HCT116 (cell line): Measurements from ENCODE around the gene EZH2.

Experiments
- EGR1 ChIP-seq: IDR thresholded peaks from 2 replicates; pipeline ENCODE4 v1.6.1; 2012; ENCODE audit warnings: low read depth
- ELF1 ChIP-seq: IDR thresholded peaks from 2 replicates; pipeline ENCODE4 v1.6.1; 2012; ENCODE audit warnings: low read depth, borderline replicate concordance
- EZH2 ChIP-seq: fragments of 200-600 bp; sonication (generic); IDR thresholded peaks from 2 replicates; pipeline ENCODE4 v1.6.1; 2017; ENCODE audit warnings: antibody characterized with exemption, mixed run types
- EZH2phosphoT487 ChIP-seq: fragments of 200-600 bp; IDR thresholded peaks from 2 replicates; pipeline ENCODE4 v1.6.1; 2018; ENCODE audit warnings: antibody characterized with exemption, borderline replicate concordance
- FOSL1 ChIP-seq: IDR thresholded peaks from 2 replicates; pipeline ENCODE4 v1.6.1; 2012; ENCODE audit warnings: low read depth
- POLR2A ChIP-seq: IDR thresholded peaks from 2 replicates; pipeline ENCODE4 v1.7.0; 2011; ENCODE audit warnings: borderline replicate concordance; ENCODE audit not compliant: insufficient read depth, insufficient read length; ENCODE audit errors: extremely low read depth
- POLR2AphosphoS5 ChIP-seq: IDR thresholded peaks from 2 replicates; pipeline ENCODE4 v1.6.1; 2011; ENCODE audit warnings: mild to moderate bottlenecking, low read depth, low read length, moderate library complexity
- RAD21 ChIP-seq: IDR thresholded peaks from 2 replicates; pipeline ENCODE4 v1.6.1; 2012; ENCODE audit warnings: low read depth, mild to moderate bottlenecking
- REST ChIP-seq: IDR thresholded peaks from 2 replicates; pipeline ENCODE4 v1.6.1; 2012; ENCODE audit warnings: low read depth
- SIN3A ChIP-seq: IDR thresholded peaks from 2 replicates; pipeline ENCODE4 v1.6.1; 2012; ENCODE audit warnings: low read depth
- YY1 ChIP-seq: IDR thresholded peaks from 2 replicates; pipeline ENCODE4 v1.6.1; 2011; ENCODE audit warnings: low read length, low read depth, moderate library complexity, mild to moderate bottlenecking; ENCODE audit not compliant: insufficient replicate concordance; ENCODE audit errors: extremely low read depth
- ZNF274 ChIP-seq: fragments of 200-500 bp; sonication (Bioruptor generic); IDR thresholded peaks from 2 replicates; pipeline ENCODE4 v1.6.1; 2014; ENCODE audit warnings: mild to moderate bottlenecking, low read depth, low read length, inconsistent platforms
- TF ChIP-seq, protein P1 (sequence below), 3 experiments: fragments of 200-600 bp in 1 of 3; sonication (generic) in 1 of 3; IDR thresholded peaks in 2 of 3; conservative IDR thresholded peaks in 1 of 3; 2 replicates each; pipeline ENCODE4 v1.5.1; 2012 to 2017; ENCODE audit warnings: low read depth in 2 of 3, low read length in 2 of 3, antibody characterized with exemption in 1 of 3, borderline replicate concordance in 1 of 3, control low read depth in 1 of 3, mild to moderate bottlenecking in 1 of 3, mixed read lengths in 1 of 3, mixed run types in 1 of 3, moderate library complexity in 1 of 3; ENCODE audit not compliant: insufficient read depth in 1 of 3
- TF ChIP-seq, protein P2 (sequence below): IDR thresholded peaks from 2 replicates; pipeline ENCODE4 v1.6.1; 2011; ENCODE audit warnings: mild to moderate bottlenecking, low read length, moderate library complexity; ENCODE audit not compliant: insufficient replicate concordance; ENCODE audit errors: extremely low read depth

DNA sequence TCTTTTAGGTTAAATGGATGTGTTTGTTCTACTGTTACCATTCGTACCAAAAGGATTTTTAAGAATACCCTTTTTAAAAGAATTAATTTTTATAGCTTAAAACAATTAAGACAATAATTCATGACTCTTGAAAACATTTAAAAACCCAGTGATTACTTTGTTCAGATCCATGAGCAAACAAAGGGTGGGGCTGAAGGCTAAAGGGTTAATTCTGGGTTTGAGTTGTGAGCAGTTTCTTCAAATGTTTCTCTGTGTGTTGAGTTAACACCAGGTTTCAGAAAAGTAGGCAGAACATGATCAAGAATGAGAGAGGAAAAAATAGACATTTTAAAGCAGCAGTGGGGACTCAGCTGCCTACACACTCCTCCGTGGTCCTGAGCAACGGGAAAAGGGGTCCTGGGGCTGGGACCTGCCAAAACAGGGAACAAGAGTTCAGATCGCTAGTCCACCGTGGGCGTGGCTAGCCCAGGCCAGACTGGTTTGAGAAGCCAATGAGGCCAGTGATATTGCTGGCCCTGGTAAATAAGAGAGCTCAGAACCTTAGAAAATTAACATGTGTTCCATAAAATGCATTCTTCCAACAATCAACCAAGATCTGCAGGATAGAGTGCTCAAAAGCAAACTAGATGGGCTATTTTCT, 14.9 kb upstream of the EZH2 start:
- TF ChIP-seq POLR2A (no peak), REST (no peak), EGR1 (no peak), YY1 (no peak), POLR2AphosphoS5 (no peak), RAD21 (no peak), ZNF274 (no peak), EZH2phosphoT487 (no peak), ELF1 (no peak), SIN3A (no peak), EZH2 (no peak), FOSL1 (no peak)
- TF ChIP-seq, protein P1, sequence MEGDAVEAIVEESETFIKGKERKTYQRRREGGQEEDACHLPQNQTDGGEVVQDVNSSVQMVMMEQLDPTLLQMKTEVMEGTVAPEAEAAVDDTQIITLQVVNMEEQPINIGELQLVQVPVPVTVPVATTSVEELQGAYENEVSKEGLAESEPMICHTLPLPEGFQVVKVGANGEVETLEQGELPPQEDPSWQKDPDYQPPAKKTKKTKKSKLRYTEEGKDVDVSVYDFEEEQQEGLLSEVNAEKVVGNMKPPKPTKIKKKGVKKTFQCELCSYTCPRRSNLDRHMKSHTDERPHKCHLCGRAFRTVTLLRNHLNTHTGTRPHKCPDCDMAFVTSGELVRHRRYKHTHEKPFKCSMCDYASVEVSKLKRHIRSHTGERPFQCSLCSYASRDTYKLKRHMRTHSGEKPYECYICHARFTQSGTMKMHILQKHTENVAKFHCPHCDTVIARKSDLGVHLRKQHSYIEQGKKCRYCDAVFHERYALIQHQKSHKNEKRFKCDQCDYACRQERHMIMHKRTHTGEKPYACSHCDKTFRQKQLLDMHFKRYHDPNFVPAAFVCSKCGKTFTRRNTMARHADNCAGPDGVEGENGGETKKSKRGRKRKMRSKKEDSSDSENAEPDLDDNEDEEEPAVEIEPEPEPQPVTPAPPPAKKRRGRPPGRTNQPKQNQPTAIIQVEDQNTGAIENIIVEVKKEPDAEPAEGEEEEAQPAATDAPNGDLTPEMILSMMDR (IDR thresholded peaks at IDR 0.05 in 2 of 3, conservative IDR thresholded peaks at IDR 0.05 in 1 of 3; ENCODE audit: borderline replicate concordance in 1 of 3, insufficient read depth in 1 of 3, low read depth in 2 of 3, low read length in 2 of 3): no peak
- TF ChIP-seq, protein P2, sequence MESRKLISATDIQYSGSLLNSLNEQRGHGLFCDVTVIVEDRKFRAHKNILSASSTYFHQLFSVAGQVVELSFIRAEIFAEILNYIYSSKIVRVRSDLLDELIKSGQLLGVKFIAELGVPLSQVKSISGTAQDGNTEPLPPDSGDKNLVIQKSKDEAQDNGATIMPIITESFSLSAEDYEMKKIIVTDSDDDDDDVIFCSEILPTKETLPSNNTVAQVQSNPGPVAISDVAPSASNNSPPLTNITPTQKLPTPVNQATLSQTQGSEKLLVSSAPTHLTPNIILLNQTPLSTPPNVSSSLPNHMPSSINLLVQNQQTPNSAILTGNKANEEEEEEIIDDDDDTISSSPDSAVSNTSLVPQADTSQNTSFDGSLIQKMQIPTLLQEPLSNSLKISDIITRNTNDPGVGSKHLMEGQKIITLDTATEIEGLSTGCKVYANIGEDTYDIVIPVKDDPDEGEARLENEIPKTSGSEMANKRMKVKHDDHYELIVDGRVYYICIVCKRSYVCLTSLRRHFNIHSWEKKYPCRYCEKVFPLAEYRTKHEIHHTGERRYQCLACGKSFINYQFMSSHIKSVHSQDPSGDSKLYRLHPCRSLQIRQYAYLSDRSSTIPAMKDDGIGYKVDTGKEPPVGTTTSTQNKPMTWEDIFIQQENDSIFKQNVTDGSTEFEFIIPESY: no peak
